Amniotic epithelial cell (primary cell): ENCODE measurements around the gene C8A.

ENCODE experiments used
- DNase-seq: peaks from one replicate; pipeline ENCODE4 v3.0.0-alpha.2; 2010; ENCODE audit warnings: low read depth

The C8A gene

DNA sequence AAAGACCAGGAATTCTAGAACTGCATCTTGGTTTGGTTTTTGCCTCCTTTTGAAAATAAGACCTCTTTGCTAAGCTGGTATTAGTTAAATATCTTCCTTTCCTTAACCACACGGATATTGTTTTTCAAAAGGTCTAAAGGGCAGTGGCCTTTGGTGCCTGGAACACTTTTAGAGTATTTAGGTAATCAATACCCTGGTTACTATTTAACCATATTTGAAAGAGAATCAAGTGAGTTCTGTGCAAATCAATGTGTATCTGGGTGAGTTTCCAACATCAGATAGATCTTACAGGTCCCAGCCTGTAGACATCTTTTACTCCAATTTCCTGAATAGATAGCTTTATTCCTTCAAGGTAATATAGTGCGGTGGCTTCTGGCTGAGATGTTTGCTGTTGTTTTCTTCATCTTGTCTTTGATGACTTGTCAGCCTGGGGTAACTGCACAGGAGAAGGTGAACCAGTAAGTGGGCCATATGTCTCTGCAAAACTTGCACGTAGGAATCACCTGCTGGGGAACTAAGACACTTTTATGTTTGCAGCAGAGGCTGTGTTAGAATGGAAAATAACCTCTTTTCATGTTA lies at the start of gene C8A:
Gene C8A (plus strand): TSS at position 277 of the 579 bp plus-strand sequence. CDS start 105 bp downstream, at position 382.
- no peak for DNase-seq

DNA sequence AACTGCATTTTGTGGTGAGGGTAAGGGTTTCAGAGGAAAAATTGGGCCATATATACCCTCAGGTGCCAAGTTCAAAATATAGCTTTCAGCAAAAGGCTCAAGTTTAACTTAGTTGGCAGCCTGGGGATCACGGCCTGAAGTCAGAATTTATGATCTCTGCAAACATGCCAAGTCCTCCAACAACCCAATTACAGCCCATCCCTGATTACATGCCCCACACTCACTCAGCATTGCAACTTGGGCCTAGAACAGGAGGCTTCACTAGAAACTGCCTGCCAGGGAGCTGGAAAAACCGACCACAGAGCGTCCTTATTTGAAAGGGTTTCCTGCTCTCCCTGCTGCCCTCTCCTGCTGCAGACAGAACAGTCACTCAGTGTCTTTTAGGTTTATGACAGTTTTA lies 47.8 kb upstream of the C8A start:
- DNase-seq: no peak

DNA sequence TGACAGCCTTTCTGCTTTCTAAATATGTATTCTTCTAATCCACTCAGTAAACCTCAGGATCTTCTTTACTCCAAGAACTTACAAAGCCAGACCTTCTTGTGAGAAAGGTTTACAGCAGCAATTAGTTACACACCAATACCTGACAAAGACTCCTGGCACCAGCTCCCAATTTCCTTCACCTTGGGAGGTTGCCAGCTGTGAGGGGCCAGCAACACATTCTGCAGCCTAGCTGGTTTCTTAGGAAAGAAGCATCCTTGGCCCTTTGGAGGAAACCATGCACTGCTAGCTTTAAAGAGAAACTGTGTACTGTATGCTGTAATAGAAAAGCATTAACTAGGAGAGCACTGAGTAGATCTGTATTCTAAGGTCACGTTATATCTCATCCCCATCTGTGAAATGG lies 46.2 kb upstream of the C8A start:
- no peak for DNase-seq

DNA sequence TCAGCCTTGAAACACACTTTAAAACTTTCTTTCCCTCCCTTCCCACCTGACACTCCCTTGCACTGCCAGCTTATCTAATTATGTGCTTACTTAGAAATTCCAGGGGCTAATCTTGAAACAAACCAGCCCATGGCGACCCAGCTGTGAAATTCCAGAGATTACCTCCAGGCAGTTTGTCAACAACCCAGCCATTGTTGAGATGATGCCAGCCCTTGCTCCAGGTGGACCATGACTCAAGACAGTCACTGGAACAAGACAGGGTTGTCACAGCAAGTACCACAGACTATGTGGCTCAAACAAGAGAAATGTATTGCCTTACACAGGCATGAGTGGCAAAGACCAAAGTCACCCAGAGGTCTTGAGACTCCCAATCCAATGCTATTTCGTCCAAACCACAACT lies 43.3 kb upstream of the C8A start:
- DNase-seq: no peak

- DNase-seq: no peak
These were observed 40.4 kb upstream of the C8A start for GRCh38 chr1:56814205-56814604.

DNA sequence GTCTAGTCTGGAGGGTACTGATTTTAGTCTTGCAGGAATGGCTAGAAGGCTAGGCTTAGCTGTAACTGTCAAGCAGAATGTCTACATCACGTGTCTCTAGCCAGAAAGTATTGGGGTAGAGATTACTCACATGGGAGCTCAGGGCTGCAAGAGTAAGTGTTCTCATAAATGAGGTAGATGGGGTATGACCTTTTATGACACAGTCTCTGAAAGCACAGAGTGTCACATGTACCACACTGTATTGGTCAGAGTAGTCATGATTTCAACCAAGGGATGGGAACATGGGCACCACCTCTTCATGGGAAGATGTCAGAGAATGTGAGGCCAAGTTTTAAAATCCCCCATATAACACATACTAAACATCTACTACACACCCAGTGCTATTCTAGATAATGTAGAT lies 38.3 kb upstream of the C8A start:
- DNase-seq: no peak

DNA sequence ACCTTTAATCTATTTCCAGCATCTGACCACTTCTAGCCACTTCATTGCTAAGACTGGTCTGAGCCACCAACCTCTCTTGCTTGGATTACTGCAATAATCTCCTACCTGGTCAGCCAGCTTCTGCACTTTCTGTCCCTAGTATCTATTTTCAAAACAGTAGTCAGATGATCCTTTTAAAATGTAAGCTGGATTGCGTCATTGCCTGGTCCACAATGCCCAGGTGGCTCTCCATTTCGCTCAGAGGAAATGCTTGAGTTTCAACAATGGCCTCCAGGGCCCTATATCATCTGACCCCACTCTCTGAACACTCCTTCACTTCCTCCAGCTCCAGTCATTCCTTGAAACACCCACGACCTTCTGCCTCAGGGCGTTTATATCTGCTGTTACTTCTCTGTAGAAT lies 37.7 kb upstream of the C8A start:
- no peak for DNase-seq

DNA sequence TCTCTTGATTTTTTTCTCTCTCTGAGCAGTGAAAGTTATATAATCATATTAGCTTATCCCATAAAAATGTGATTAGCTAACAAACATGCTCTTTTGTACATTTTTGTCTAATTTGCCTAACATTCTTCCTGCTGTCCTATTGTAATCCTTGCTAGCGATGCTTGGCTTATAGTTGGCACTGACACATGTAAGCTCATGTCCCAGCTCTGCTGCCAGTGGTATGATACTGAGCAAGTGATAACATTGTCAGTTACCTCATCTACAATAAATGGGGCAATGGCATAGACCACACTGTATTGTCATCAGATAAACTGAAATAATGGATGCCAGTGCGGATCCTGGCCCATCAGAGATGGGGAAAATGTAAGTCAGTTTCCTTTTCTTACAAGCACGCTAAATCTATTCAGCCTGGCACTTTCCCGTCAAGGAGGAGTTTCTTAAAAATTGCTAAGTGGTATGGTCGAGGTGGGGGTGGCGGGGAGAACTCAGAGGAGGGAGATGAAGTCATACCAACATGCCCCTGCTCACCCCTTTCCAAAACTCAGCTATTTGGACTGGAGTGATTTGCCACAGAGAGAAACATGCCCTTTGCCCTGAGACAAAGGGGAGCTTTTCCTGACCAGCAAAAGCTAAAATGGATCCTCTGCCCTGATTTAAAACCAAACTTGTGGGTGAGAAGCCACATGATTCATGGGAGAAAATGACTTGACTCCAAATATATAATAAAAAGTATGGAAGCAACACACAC lies 36.7 kb upstream of the C8A start:
- no peak for DNase-seq

- DNase-seq: no peak
These were observed 35.2 kb upstream of the C8A start, which contains the start of gene FYB2 for GRCh38 chr1:56819387-56819899. TSS of gene FYB2 (minus strand) at chr1:56819404. CDS start at chr1:56819290, 114 bp downstream.

DNA sequence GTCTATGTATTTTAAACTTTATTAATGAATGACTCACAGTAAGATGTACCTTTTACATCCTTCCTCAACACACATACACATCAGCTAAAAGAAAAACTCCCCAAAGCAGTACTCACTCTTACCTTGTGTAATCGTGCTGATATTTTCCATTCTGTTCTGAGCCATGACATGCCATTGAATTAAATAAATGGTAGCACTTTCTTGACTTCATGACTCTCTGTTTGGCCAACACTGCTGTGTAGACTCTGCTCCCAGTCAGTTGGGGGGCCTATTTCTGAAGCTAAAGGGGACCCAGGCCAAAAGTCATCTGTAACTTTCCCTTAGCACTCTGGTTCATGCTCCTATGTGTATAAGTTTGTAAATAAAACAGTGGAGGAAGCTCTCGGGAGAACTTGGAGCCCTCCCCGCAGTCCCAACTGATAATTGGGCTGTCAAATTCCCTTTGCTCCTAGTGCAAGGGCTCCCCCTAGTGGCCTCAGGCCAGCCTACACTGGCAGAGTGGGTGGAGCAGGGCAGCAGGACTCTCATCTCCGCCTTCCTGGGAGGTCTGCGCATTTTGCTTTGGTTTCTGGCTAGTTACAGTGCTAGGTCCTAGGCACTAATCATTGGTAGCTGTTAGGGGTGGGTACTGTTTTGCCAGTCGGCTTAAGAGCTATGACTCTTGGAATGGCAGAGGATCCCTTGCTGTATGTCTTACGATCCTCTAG lies 33.7 kb upstream of the C8A start:
- DNase-seq: peak; percentile 47

GRCh38 chr1:56821462-56821797 lies 33.2 kb upstream of the C8A start:
- peak; percentile 42 for DNase-seq

- DNase-seq: no peak
These were observed 30.3 kb upstream of the C8A start for GRCh38 chr1:56824271-56824670.

DNA sequence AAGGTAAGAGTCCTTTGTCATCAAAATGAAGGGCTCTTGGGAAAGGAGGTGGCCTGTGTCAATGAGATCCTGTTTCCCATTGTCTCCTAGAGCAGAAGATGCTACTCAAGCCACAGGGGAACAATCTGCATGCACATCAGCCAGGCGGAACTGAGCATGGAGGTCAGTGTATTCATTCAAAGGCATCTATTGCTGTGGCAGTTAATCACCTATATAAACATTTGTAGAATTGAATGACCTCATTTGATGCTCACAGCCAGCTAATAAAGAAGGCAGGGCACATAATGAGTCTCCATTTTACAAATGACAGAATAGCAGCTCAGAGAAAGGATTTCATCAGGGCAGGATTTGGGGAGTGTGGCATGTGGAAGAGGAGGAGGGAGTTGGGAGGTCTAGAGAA lies 29.7 kb upstream of the C8A start:
- DNase-seq: no peak

DNA sequence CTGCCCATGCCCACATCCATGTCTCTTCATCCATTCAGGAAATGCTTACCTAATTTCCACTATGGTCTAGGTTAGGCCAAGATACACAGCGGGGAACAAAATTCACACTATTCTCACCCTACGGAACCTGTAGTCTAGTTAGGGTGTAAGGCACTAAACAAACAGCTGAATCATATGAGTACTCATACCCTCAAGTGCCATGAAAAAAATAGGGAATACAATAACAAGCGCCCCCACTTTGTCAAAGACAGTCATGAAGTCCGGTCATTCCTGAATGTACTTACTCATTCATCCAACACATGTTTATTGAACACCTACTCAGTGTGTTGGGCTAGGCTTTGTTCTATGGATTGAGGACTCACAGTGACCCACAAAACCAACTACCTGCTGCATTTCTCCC lies 29.2 kb upstream of the C8A start:
- DNase-seq: no peak

- DNase-seq: no peak
These were observed 26.9 kb upstream of the C8A start for GRCh38 chr1:56827711-56828110.

DNA sequence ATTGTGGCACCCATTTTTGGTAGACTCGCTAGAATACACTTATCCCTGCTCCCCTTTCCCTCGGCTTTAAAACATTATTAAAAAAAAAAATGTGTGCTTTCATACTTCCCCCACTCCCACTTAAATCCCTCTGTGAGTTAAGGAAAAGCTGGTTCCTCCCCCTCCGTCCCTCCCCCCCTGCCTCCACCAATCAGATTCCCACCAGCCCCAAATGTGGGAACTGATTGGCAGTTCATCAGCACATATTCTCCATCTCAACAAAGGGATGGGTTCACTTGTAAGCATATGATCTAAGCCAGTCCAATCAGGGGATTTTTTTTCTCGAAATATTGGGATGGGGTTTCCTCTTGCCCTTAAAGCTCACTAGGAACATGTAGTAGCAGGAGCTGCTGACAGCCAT lies 24.5 kb upstream of the C8A start:
- DNase-seq: no peak

- peak; percentile 83 for DNase-seq
These were observed 22.5 kb upstream of the C8A start for GRCh38 chr1:56831871-56832693.

- DNase-seq: no peak
These were observed 21.5 kb upstream of the C8A start for GRCh38 chr1:56833088-56833487.

DNA sequence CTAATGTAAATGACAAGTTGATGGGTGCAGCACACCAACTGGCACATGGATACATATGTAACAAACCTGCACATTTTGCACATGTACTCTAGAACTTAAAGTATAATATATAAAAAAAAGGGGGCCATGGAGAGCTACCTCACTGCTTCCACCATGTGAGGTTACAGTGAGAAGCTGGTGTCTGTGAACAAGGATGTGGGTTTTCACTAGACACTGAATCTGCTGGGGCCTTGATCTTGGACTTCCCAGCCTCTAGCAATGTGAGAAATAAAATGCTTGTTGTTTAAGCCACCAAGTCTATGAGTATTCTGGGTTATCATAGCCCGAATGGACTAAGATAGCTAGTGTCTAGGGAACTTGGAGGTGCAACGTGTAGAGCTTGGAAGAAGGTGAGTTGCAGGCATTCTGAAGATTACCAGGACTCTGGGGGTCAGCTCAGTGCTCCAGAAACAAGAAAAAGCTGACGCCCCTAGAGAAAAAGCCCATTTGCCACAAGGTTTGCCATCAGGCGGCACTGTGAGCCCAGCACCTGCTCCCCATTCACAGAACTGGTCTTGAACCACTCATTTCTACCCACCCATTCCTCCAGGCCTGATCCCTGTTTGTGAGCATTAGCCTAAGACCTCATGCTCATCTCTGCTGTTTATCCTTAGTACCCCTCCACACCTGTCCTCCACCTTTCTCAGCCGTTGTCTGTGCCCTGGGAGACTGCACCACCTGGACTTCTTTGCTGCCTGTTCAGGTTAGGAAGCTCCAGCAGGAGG lies 20.3 kb upstream of the C8A start:
- no peak for DNase-seq

DNA sequence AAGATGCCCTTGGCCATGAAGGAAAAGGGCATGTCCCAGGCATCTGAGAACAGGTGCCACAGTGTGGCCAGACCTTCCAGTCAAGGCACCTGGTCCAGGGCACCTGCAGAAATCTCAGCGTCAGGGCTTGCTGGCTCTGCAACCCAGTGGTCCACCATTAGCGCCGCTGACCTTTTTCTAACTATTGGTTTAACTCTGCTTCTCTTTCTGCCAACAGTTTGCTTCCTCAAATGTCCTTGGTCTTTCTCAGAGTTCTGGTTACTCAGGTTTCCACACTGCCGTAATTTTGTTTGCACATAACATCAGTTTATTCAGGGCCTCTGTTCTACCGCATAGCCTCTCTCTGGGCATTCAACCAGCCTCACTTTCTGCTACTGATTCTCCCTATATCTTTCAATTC lies 18.9 kb upstream of the C8A start:
- no peak for DNase-seq

DNA sequence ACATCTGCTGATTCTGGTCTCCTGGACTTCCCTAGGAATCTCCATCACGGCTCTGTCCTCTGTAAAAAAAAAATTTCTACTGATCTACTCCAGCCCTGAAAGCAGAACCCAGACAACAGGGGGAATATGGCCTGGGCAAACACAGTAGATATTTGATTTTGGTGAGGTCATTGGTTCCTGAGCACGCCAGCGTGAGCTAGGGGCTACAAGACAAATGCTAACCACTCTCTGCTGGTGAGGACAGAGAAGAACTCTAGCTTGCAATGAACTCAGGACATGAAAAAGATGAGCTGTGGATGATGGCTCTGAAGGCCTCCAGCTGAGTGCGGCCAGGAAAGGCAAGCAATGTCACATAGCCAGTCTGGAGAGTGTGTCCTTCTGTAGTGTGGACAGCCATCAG lies 18.2 kb upstream of the C8A start:
- no peak for DNase-seq
